Neural cell (in vitro differentiated cells): ENCODE data around the gene SP3. TPM values are rescaled to one million over a fixed set of nuclear protein-coding genes. Genes with fewer than 3 reads are reported as not detected.

ENCODE experiments used
- H2AFZ ChIP-seq: fragments of 200-600, 300-800 bp; sonication (generic), shearing (Covaris generic); 2 replicates; pipeline ENCODE4 v1.6.0; 2014; ENCODE audit warnings: low read depth, mild to moderate bottlenecking, antibody characterized with exemption, low read length, moderate library complexity
- H3F3A ChIP-seq: fragments of 200-600 bp; shearing (Covaris generic); 2 replicates; pipeline ENCODE4 v1.6.1; 2016; ENCODE audit warnings: mild to moderate bottlenecking, moderate library complexity, mixed read lengths, antibody characterized with exemption, low read length; ENCODE audit not compliant: insufficient read depth, poor library complexity, severe bottlenecking
- H3K27ac ChIP-seq: fragments of 200-600, 300-800 bp; sonication (generic), shearing (Covaris generic); 2 replicates; pipeline ENCODE4 v1.5.1; 2014; ENCODE audit warnings: mild to moderate bottlenecking, low read length, moderate library complexity
- H3K27me3 ChIP-seq: fragments of 300-800, 200-600 bp; sonication (generic), shearing (Covaris generic); 2 replicates; pipeline ENCODE4 v1.6.0; 2014; ENCODE audit warnings: mild to moderate bottlenecking, low read depth, low read length, moderate library complexity; ENCODE audit not compliant: insufficient read depth
- H3K36me3 ChIP-seq: fragments of 300-800, 200-600 bp; sonication (generic), shearing (Covaris generic); 2 replicates; pipeline ENCODE4 v1.5.1; 2014; ENCODE audit warnings: mild to moderate bottlenecking, antibody characterized with exemption, low read length, moderate library complexity; ENCODE audit not compliant: insufficient read depth
- H3K4me2 ChIP-seq: fragments of 300-800, 200-600 bp; sonication (generic), shearing (Covaris generic); 2 replicates; pipeline ENCODE4 v1.6.0; 2014; ENCODE audit warnings: mild to moderate bottlenecking, low read length
- H3K4me3 ChIP-seq: fragments of 300-800, 200-600 bp; sonication (generic), shearing (Covaris generic); 2 replicates; pipeline ENCODE4 v1.5.1; 2014; ENCODE audit warnings: mild to moderate bottlenecking, low read length, moderate library complexity
- H3K79me2 ChIP-seq: fragments of 200-600 bp; shearing (Covaris generic); replicated peaks from 2 replicates; pipeline ENCODE4 v1.6.0; 2014; ENCODE audit warnings: mild to moderate bottlenecking, low read length, moderate library complexity; ENCODE audit not compliant: insufficient read depth
- H3K9ac ChIP-seq: fragments of 300-800, 200-600 bp; sonication (generic), shearing (Covaris generic); 2 replicates; pipeline ENCODE4 v1.6.1; 2016; ENCODE audit warnings: mild to moderate bottlenecking, low read length, mixed read lengths
- H3K9me2 ChIP-seq: fragments of 200-600 bp; shearing (Covaris generic); 2 replicates; pipeline ENCODE4 v1.6.1; 2016; ENCODE audit warnings: mild to moderate bottlenecking, low read length, mixed read lengths; ENCODE audit not compliant: insufficient read depth
- H3K9me3 ChIP-seq: fragments of 200-600, 300-800 bp; sonication (generic), shearing (Covaris generic); 2 replicates; pipeline ENCODE4 v1.6.1; 2016; ENCODE audit warnings: mild to moderate bottlenecking, mixed run types, low read length, moderate library complexity, mixed read lengths
- H4K20me1 ChIP-seq: fragments of 200-600 bp; shearing (Covaris generic); 2 replicates; pipeline ENCODE4 v1.6.1; 2016; ENCODE audit warnings: mild to moderate bottlenecking, mixed run types; ENCODE audit not compliant: insufficient read depth
- CTCF ChIP-seq: fragments of 450-650 bp; IDR thresholded peaks from 2 replicates; pipeline ENCODE4 v1.5.1; 2014; ENCODE audit warnings: antibody characterized with exemption, mild to moderate bottlenecking, moderate library complexity; ENCODE audit not compliant: poor library complexity, severe bottlenecking
- EP300 ChIP-seq: fragments of 450-650 bp; conservative IDR thresholded peaks from 2 replicates; pipeline ENCODE4 v1.6.1; 2014; ENCODE audit warnings: antibody characterized with exemption, mild to moderate bottlenecking, moderate library complexity; ENCODE audit not compliant: poor library complexity, severe bottlenecking
- EZH2 ChIP-seq: fragments of 200-600, 300-800 bp; shearing (Covaris generic), sonication (generic); IDR thresholded peaks from 2 replicates; pipeline ENCODE4 v1.6.1; 2014; ENCODE audit warnings: antibody characterized with exemption, low read length, borderline replicate concordance, mild to moderate bottlenecking; ENCODE audit not compliant: insufficient read depth, poor library complexity, severe bottlenecking
- MXI1 ChIP-seq: fragments of 450-650 bp; conservative IDR thresholded peaks from 2 replicates; pipeline ENCODE4 v1.6.1; 2014; ENCODE audit warnings: antibody characterized with exemption, mild to moderate bottlenecking; ENCODE audit not compliant: poor library complexity, severe bottlenecking
- POLR2AphosphoS5 ChIP-seq: IDR thresholded peaks from 2 replicates; pipeline ENCODE4 v1.6.1; 2012
- RAD21 ChIP-seq: fragments of 450-650 bp; conservative IDR thresholded peaks from 2 replicates; pipeline ENCODE4 v1.6.1; 2014; ENCODE audit warnings: antibody characterized with exemption, mild to moderate bottlenecking, moderate library complexity
- REST ChIP-seq: IDR thresholded peaks from 2 replicates; pipeline ENCODE4 v1.6.1; 2012; ENCODE audit warnings: borderline replicate concordance
- SMC3 ChIP-seq: fragments of 450-650 bp; conservative IDR thresholded peaks from 2 replicates; pipeline ENCODE4 v1.6.1; 2014; ENCODE audit warnings: antibody characterized with exemption, mild to moderate bottlenecking, moderate library complexity; ENCODE audit not compliant: poor library complexity
- TAF1 ChIP-seq: IDR thresholded peaks from 2 replicates; pipeline ENCODE4 v1.6.1; 2012; ENCODE audit warnings: low read depth
- polyA plus RNA-seq: library from polyadenylated mRNA; depleted of rRNA; stranded (reverse); fragments of >200 nt; gene quantifications from 2 replicates; pipeline ENCODE4 v1.2.3, GENCODE V29; 2014

The SP3 gene
- polyA plus RNA-seq, 1 donor from 2014 or later, result 57.8 TPM

GRCh38 chr2:173997753-173998152, 32.6 kb upstream of the SP3 start:
- Histone ChIP-seq H3K36me3 (no peaks in the 10 kb centered on the region), H3F3A (no peaks in the 10 kb centered on the region), H3K4me2 (no peak overlapping the region), H3K9ac (no peak overlapping the region), H3K9me3 (no peaks in the 10 kb centered on the region), H4K20me1 (no peaks in the 10 kb centered on the region), H3K4me3 (no peak overlapping the region), H3K27ac (no peak overlapping the region), H3K27me3 (no peaks in the 10 kb centered on the region), H2AFZ (no peak overlapping the region), H3K9me2 (no peaks in the 10 kb centered on the region), H3K79me2 (no peaks in the 10 kb centered on the region)
- TF ChIP-seq POLR2AphosphoS5 (no peak), RAD21 (no peak), MXI1 (no peak), EZH2 (no peak), CTCF (no peak), EP300 (no peak), TAF1 (no peak), SMC3 (no peak), REST (no peak)

GRCh38 chr2:173997269-173997668, 32.1 kb upstream of the SP3 start:
- no peaks in the 10 kb centered on the region for H3F3A ChIP-seq
- H3K27me3 ChIP-seq, result no peaks in the 10 kb centered on the region
- H2AFZ ChIP-seq, result no peak overlapping the region
- no peaks in the 10 kb centered on the region for H3K9me3 ChIP-seq
- no peaks in the 10 kb centered on the region for H3K9me2 ChIP-seq
- H3K27ac ChIP-seq, result no peak overlapping the region
- H3K4me2 ChIP-seq, result no peak overlapping the region
- no peak overlapping the region for H3K4me3 ChIP-seq
- no peaks in the 10 kb centered on the region for H3K79me2 ChIP-seq
- TF ChIP-seq CTCF (no peak), EP300 (no peak), MXI1 (no peak), POLR2AphosphoS5 (no peak), EZH2 (no peak), TAF1 (no peak), SMC3 (no peak), RAD21 (no peak), REST (no peak)
- H3K36me3 ChIP-seq, result no peaks in the 10 kb centered on the region
- no peak overlapping the region for H3K9ac ChIP-seq
- H4K20me1 ChIP-seq, result no peaks in the 10 kb centered on the region
